Kidney (tissue), 14 donors: ENCODE results near the gene ARV1. TPM values are rescaled to one million over a fixed set of nuclear protein-coding genes. Genes with fewer than 3 reads are reported as not detected.

ENCODE experiments used
- DNase-seq, 5 donors: peaks; one replicate each; pipeline ENCODE4 v3.0.0-alpha.2; 2013 to 2020
- FAIRE-seq: peaks from 2 replicates; lab custom pipeline; 2012; peaks lifted over from hg19 to GRCh38; lab: Jason Lieb, UNC
- H3K27ac ChIP-seq, 2 donors: one replicate each; pipeline ENCODE4 v1.7.0; 2013; ENCODE audit warnings: low read depth in 2 of 2, low read length in 2 of 2, inconsistent platforms in 1 of 2
- H3K27me3 ChIP-seq: one replicate; pipeline ENCODE4 v1.7.1; 2013; ENCODE audit warnings: low read length, inconsistent platforms; ENCODE audit not compliant: control insufficient read depth, insufficient read depth
- H3K36me3 ChIP-seq, 3 donors: one replicate each; pipeline versions ENCODE4 v1.7.0 to v1.7.1; 2013; ENCODE audit warnings: low read length in 3 of 3, control low read depth in 1 of 3, inconsistent platforms in 1 of 3; ENCODE audit not compliant: insufficient read depth in 3 of 3, control insufficient read depth in 2 of 3
- H3K4me1 ChIP-seq, 3 donors: one replicate each; pipeline versions ENCODE4 v1.7.0 to v1.7.1; 2013; ENCODE audit warnings: low read length in 3 of 3, inconsistent platforms in 1 of 3, low read depth in 1 of 3; ENCODE audit not compliant: control insufficient read depth in 2 of 3, insufficient read depth in 2 of 3
- H3K4me3 ChIP-seq, 3 donors: one replicate each; pipeline versions ENCODE4 v1.7.0 to v1.8.1; 2013; ENCODE audit warnings: low read length in 3 of 3, control low read depth in 1 of 3, inconsistent platforms in 1 of 3
- H3K9ac ChIP-seq, 3 donors: one replicate each; pipeline versions ENCODE4 v1.7.0 to v1.7.1; 2013; ENCODE audit warnings: low read length in 3 of 3, control low read depth in 1 of 3, inconsistent platforms in 1 of 3
- H3K9me3 ChIP-seq, 3 donors: one replicate each; pipeline versions ENCODE4 v1.7.0 to v1.7.1; 2013; ENCODE audit warnings: low read length in 3 of 3, control low read depth in 1 of 3, inconsistent platforms in 1 of 3; ENCODE audit not compliant: control insufficient read depth in 2 of 3, insufficient read depth in 1 of 3
- CTCF ChIP-seq: IDR thresholded peaks from 3 replicates; pipeline ENCODE4 v1.5.1; 2012; ENCODE audit warnings: mild to moderate bottlenecking, moderate library complexity, borderline replicate concordance; ENCODE audit not compliant: insufficient read depth; ENCODE audit errors: extremely low read depth
- intact Hi-C: fragments of 100-400 bp; cut with DNase I; formaldehyde crosslinking; loops from one replicate; pipeline ENCODE4 v1.11.1; 2022
- polyA plus RNA-seq: library from polyadenylated mRNA; stranded (reverse); fragments of 350-450 nt; fragmentation: Illumina TruSeq; extraction: RNeasy Lipid Tissue Mini Kit (QIAGEN cat#74804); gene quantifications from one replicate; pipeline ENCODE4 v1.2.3, GENCODE V29; 2014; ENCODE audit warnings: low read depth, low replicate concordance; ENCODE audit not compliant: insufficient read depth
- total RNA-seq: library from RNA; stranded (reverse); fragmentation: NEBNext Ultra II Directional; extraction: Animal tissue kit (Norgen Biotek cat#: 25700); gene quantifications from one replicate; pipeline ENCODE4 v1.2.1, GENCODE V29; 2021
- donor health status: control.
- donor health status: control.
- donor health status: control.
- donor health status: control.
- donor health status: control.
- donor health status: DM: yes; HTN: yes; CAD: no.
- donor health status: Normal renal cell carcinoma (clear cell type).

ARV1 gene
- total and polyA plus RNA-seq, 2 donors from 2014 or later: 21.1 to 38.5 TPM

GRCh38 chr1:231011963-231012362 lies 33.1 kb downstream of the ARV1 start:
- H3K9me3 ChIP-seq: no peaks in the 10 kb centered on the region
- H3K27ac ChIP-seq: no peak overlapping the region
- H3K4me1 ChIP-seq: no peaks in the 10 kb centered on the region
- DNase-seq (no peak), FAIRE-seq (no peak)
- H3K9ac ChIP-seq: no peak overlapping the region
- H3K4me3 ChIP-seq: no peak overlapping the region
- intact Hi-C loops: no loop called here
- peaks cover 0 to 3% (median 0%) of the 10 kb centered on the region in 3 donors for H3K36me3 ChIP-seq
- TF ChIP-seq CTCF: no peak
- no peaks in the 10 kb centered on the region for H3K27me3 ChIP-seq

- Histone ChIP-seq H3K27me3 (no peaks in the 10 kb centered on the region), H3K36me3 (peaks cover 0 to 5% (median 0%) of the 10 kb centered on the region in 3 donors), H3K4me1 (no peaks in the 10 kb centered on the region), H3K27ac (no peak overlapping the region), H3K9ac (no peak overlapping the region), H3K9me3 (no peaks in the 10 kb centered on the region), H3K4me3 (no peak overlapping the region)
- FAIRE-seq (no peak), DNase-seq (no peak)
- TF ChIP-seq CTCF: no peak
- intact Hi-C loops: no loop called here
Measured at GRCh38 chr1:231013391-231014015, 34.6 kb downstream of the ARV1 start.

- intact Hi-C loops: no loop called here
- DNase-seq: no peak
- H3K4me3 ChIP-seq: no peak overlapping the region
- H3K27ac ChIP-seq: no peak overlapping the region
- peaks cover 0 to 4% (median 0%) of the 10 kb centered on the region in 3 donors for H3K36me3 ChIP-seq
- FAIRE-seq: no peak
- H3K9ac ChIP-seq: no peak overlapping the region
- no peak for TF ChIP-seq CTCF
- H3K4me1 ChIP-seq: no peaks in the 10 kb centered on the region
- no peaks in the 10 kb centered on the region for H3K9me3 ChIP-seq
- no peaks in the 10 kb centered on the region for H3K27me3 ChIP-seq
Measured at GRCh38 chr1:231016234-231016633, 37.3 kb downstream of the ARV1 start.

- Histone ChIP-seq H3K27me3 (no peaks in the 10 kb centered on the region), H3K9me3 (no peaks in the 10 kb centered on the region), H3K27ac (no peak overlapping the region), H3K9ac (no peak overlapping the region), H3K36me3 (peaks cover 0 to 2% (median 0%) of the 10 kb centered on the region in 3 donors), H3K4me1 (no peaks in the 10 kb centered on the region), H3K4me3 (no peak overlapping the region)
- DNase-seq (no peak), FAIRE-seq (no peak)
- no peak for TF ChIP-seq CTCF
- intact Hi-C loops: no loop called here
Measured at GRCh38 chr1:231016966-231017365, 38.1 kb downstream of the ARV1 start.
